ENCODE measurements around the gene MAP2K5.

The MAP2K5 gene

GRCh38 chr15:67571648-67572415 is 29.3 kb downstream of the MAP2K5 start:
- no peak overlapping the region for H3K27ac ChIP-seq
- TF ChIP-seq ZFX (IDR thresholded peaks at IDR 0.05), result no peak
- TF ChIP-seq, protein P1, sequence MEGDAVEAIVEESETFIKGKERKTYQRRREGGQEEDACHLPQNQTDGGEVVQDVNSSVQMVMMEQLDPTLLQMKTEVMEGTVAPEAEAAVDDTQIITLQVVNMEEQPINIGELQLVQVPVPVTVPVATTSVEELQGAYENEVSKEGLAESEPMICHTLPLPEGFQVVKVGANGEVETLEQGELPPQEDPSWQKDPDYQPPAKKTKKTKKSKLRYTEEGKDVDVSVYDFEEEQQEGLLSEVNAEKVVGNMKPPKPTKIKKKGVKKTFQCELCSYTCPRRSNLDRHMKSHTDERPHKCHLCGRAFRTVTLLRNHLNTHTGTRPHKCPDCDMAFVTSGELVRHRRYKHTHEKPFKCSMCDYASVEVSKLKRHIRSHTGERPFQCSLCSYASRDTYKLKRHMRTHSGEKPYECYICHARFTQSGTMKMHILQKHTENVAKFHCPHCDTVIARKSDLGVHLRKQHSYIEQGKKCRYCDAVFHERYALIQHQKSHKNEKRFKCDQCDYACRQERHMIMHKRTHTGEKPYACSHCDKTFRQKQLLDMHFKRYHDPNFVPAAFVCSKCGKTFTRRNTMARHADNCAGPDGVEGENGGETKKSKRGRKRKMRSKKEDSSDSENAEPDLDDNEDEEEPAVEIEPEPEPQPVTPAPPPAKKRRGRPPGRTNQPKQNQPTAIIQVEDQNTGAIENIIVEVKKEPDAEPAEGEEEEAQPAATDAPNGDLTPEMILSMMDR (conservative IDR thresholded peaks at IDR 0.05), result no peak

DNA sequence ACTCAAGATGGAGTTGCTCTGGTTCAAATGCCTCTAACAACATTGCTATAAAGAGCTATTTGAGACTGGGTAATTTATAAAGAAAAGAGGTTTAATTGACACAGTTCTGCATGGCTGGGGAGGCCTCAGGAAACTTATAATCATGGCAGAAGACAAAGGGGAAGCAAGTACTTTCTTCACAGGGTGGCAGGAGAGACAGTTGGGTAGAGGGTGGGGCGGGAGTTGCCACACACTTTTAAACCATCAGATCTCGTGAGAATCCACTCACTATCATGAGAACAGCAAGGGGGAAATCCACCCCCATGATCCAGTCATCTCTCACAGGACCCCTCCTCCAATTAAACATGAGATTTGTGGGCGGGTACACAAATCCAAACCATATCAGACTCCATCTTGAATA is 30.7 kb downstream of the MAP2K5 start:
- TF ChIP-seq, protein P1 (conservative IDR thresholded peaks at IDR 0.05), result no peak
- TF ChIP-seq ZFX (IDR thresholded peaks at IDR 0.05), result no peak
- no peak overlapping the region for H3K27ac ChIP-seq

DNA sequence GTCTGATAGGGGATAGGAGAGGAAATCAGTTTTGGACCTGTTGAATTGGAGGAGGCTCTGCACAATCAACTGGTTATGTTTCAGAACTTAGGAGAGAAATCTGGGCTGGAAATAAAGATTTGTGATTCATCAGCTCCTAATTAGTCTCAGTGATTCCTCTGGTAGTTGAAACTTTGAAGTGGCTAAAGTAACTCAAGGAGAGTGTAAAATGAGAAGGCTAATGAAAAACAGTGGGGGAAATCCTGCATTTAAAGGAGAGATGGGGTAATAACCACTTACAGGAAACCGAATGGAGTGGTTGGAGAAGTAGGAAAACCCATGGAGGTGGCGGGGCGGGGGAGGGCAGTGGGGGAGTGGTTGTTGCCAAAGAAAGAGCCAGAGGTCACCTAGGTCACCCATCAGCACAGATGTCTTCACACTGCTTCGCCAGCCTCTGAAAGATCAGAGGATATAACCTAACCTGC is 32.6 kb downstream of the MAP2K5 start:
- no peak overlapping the region for H3K27ac ChIP-seq
- TF ChIP-seq ZFX (IDR thresholded peaks at IDR 0.05), result no peak
- TF ChIP-seq, protein P1 (conservative IDR thresholded peaks at IDR 0.05), result no peak

DNA sequence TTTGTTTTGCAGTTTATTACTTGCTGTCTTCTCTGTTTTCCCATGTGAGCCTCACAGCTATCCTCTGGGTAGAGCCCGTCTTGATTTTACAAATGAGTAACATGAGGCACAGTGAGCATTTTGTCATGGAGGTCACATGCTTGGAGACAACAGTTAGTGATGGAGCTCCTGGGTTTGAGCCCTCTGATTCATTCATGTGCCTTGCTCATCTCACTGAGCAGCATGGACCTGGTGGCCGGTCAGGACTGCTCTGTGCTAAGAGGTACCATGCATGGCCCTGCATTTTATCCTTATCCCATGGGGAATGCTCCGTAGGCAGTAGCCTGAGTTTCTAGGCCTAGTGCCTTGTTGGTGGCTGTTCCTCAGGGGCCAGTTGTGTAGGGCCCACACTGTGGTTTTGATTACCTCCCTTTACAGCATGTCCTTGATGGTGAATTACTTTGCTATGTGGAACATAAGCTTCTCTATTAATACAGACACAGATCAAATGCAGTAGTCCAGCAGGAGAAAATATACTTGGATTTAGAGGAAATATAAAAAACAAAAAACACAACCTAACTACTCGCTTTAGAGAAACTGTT is 35.6 kb downstream of the MAP2K5 start:
- H3K27ac ChIP-seq, result no peak overlapping the region
- no peak for TF ChIP-seq ZFX (IDR thresholded peaks at IDR 0.05)
- TF ChIP-seq, protein P1 (conservative IDR thresholded peaks at IDR 0.05), result no peak

GRCh38 chr15:67579164-67579563 is 36.7 kb downstream of the MAP2K5 start:
- no peak overlapping the region for H3K27ac ChIP-seq
- TF ChIP-seq, protein P1 (conservative IDR thresholded peaks at IDR 0.05), result no peak
- TF ChIP-seq ZFX (IDR thresholded peaks at IDR 0.05), result no peak

- TF ChIP-seq ZFX (IDR thresholded peaks at IDR 0.05), result no peak
- TF ChIP-seq, protein P1 (conservative IDR thresholded peaks at IDR 0.05), result no peak
- no peak overlapping the region for H3K27ac ChIP-seq
Measured at GRCh38 chr15:67579967-67580366, 37.5 kb downstream of the MAP2K5 start.

- H3K27ac ChIP-seq, result no peak overlapping the region
- TF ChIP-seq, protein P1 (conservative IDR thresholded peaks at IDR 0.05), result no peak
- no peak for TF ChIP-seq ZFX (IDR thresholded peaks at IDR 0.05)
Measured at GRCh38 chr15:67584157-67584556, 41.7 kb downstream of the MAP2K5 start.
